GM21390 (cell line): ENCODE results near the gene MBTPS1.
"Not testable (repeated sequence)": the region's sequence is repeated elsewhere in the genome, so short reads cannot be mapped to it uniquely, and the experiment has no call there.

ENCODE experiments used
- ATAC-seq: cut with Tn5 transposase; IDR thresholded peaks from one replicate; pipeline ENCODE4 v1.9.1; 2021; ENCODE audit not compliant: unreplicated experiment

Gene MBTPS1

GRCh38 chr16:84137769-84138357 lies 21.1 kb upstream of the MBTPS1 start:
- no peak for ATAC-seq

- ATAC-seq: no peak
Measured at GRCh38 chr16:84137287-84137686, 20.5 kb upstream of the MBTPS1 start.

- no peak for ATAC-seq
Measured at GRCh38 chr16:84136331-84137125, 19.8 kb upstream of the MBTPS1 start.

- ATAC-seq: no peak
Measured at GRCh38 chr16:84132527-84133285, 16.0 kb upstream of the MBTPS1 start.

GRCh38 chr16:84131117-84131516 lies 14.4 kb upstream of the MBTPS1 start:
- no peak for ATAC-seq

- peak; percentile 55 for ATAC-seq
Measured at GRCh38 chr16:84124257-84125073, 7.7 kb upstream of the MBTPS1 start.

GRCh38 chr16:84121007-84121406 lies 4.3 kb upstream of the MBTPS1 start:
- ATAC-seq: no peak

DNA sequence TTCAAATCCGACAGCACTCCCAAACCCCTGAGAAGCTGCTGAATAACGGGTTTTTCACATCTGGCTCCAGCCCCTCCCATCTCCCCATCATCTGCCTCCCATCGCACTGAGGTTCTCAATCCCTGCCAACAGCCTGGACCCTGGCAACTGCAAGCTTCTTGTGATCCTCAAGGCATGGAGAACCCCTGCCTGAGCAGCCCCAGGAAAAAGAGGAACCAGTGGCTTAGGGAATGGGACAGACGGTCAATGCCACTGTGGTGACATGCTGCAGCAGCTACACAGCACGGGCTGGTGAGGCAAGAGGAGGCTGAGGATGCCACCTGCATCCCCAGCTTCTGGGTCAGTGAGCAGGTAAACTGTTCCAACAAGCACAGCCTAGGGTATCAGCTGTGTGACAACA lies 3.3 kb upstream of the MBTPS1 start:
- no peak for ATAC-seq

DNA sequence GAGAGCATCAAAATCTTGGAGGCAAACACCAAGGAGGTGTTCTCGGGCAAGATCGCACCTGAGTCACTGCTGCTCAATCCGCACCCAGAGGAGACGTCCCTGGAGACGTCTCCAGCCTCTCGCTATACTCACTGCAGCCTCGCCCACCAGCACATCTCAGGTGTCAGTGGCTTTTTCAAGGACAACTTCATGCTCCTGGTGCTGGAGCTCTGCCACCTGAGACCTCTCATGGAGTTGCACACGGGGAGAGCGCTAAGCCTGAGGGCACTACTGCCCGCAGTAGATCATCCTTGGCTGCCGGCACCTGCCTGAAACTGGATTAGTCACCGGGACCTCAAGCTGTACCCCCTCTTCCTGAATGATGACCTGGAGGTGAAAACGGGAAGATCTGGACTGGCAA lies 2.6 kb upstream of the MBTPS1 start:
- ATAC-seq: no peak

- ATAC-seq: not testable (repeated sequence)
Measured at GRCh38 chr16:84118315-84118714, 1.6 kb upstream of the MBTPS1 start.

DNA sequence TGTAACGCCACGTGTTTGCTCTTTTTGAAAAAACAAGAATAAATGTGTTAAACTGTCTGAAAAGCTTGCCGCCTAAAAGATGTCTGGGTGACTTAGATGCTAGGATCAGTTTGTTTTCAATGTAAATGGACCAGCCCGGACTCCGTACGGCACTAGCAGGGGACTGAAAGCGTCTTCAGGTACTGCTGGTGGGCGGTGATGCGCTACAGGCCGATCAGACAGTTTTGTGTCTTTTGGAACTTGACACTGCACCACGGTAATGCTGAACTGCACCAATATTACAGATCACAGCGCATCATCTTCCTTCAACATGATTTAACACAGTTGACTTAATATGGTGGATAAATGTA lies 727 bp upstream of the MBTPS1 start:
- ATAC-seq: peak; percentile 7

DNA sequence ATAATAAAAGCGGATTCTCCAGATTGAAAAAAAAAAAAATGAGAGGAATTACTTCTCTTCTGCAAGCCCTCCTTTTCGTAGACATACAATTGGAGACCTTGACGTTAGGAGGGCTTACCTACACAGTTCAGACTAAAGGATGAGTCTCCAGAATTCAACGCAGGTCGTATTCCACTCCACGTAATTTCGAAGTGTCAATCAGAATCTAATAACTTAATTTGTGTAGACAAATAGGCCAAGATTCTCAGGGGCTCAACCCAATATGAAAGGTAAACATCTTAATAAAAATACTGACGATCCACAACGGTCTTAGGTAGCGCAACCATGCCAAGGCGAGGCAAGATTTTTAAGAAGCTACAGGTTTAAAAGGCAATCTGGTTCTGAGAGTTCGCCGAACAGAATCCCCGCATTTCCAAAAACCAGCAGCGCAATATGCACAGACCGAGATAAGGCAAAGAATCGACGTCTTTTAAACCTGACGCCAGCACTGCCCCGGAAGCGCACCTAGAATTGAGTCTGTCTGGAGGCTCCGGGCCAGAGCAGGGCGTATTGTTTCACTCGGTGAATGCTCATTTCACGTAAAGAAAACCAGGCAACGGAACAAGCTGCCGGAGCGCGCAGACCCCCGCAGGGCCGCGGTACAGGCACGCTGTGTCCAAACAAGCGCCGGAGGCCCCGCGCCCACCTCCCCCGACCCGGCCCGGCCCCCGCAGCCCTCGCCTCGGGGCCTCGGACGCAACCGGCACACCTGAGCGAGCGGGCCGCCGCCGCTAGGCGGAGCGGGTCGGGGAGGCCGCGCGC lies 623 bp downstream of the MBTPS1 start:
- ATAC-seq: peak; percentile 33

DNA sequence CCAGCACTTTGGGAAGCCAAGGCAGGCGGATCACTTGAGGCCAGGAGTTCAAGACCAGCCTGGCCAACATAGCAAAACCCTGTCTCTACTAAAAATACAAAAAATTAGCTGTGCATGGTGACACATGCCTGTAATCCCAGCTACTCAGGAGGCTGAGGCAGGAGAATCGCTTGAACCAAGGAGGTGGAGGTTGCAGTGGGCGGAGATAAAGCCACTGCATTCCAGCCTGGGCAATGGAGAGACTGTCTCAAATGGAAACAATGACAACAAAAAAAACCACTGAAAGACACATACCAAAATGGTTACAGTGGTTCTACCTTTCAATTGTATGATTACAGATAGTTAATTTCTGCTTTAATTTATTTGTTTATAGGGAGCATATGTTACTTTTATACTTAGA lies 4.8 kb downstream of the MBTPS1 start:
- ATAC-seq: not testable (repeated sequence)

DNA sequence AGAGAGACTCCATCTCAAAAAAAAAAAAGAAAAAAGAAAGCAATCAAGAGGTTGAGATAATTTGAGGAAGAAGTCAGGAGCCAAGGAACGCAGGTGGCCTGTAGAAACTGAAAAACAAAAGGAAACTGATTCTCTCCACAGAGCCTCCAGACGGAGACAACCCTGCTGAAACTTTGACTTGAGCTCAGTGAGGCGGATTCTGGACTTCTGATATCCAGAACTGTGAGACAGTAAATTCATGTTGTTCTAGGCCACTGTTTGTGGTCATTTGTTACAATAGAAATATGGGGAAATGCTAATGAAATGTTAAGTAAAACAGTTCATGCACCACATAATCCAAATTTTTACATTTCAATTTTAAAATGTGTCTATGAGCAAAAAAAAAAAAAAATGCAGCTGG lies 5.2 kb downstream of the MBTPS1 start:
- no peak for ATAC-seq

DNA sequence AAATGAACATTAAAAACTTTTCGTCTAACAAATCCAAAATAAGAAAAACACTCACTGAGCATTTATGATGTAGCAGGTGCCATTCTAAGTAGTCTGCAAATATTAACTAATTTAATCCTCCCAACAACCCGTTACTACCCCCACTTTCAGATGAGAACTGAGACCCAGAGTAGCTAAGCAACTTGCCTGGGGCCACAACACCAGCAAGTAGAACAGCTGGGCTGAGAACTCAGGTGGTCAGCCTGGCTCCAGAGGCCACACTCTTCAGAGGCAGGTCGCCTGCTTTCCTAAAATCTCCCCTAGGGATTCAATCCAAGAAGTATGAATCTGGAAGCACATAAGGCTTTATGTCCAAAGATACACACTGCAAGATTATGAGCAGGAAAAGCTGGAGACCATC lies 6.2 kb downstream of the MBTPS1 start:
- no peak for ATAC-seq

DNA sequence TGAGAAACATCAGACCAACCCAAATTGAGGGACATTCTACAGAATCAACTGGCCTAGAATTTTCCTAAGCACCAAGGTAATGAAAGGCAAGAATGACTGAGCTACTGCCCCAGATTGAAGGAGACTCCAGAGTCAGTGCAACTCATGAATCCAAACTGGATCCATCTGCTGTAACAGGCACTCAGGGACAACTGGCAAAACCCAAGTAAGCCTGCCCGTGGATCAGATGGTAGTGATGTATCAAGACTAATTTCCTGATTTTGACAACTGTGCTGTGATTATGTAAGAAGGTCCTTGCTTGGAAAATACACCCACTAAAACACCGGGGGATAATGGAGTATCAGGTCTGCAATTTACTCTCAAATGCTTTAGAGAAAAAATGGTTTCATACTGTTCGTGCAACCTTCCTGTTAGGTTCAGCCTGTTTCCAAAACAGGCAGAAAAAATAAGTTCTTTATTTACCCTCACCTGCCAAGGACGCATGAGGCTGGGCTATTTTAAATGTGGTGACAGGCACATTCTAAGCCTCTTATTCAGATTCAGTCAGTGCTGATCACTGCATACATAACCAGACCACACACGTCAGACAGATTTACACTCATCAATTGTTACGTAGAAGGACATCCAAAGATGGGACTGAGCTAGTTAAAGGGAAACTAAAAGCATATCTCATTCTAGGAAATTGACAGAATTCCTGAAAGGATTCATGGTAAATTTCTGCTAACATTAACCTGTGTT lies 7.0 kb downstream of the MBTPS1 start:
- ATAC-seq: no peak

DNA sequence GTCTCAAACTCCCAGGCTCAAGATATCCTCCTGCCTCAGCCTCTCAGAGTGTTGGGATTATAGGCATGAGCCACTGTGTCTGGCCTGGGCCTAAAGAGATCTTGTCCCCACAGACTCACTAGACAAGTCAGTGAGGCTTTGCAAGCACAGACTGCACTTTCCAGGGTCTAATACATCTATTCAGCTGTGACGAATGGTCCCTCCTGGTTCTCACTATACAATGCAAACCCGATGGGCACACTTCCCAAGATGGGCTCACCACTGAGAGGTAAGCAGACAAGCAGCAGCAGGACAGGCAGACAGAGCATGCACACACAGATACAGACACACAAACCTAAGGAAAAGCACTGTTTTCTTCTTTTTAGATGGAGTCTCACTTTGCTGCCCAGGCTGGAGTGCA lies 8.8 kb downstream of the MBTPS1 start:
- no peak for ATAC-seq

GRCh38 chr16:84105948-84106740 lies 10.6 kb downstream of the MBTPS1 start:
- no peak for ATAC-seq

- ATAC-seq: no peak
Measured at GRCh38 chr16:84105301-84105815, 11.4 kb downstream of the MBTPS1 start.
